Activated CD8-positive, alpha-beta memory T cell treated with anti-CD3 and anti-CD28 coated beads for 36 hours (primary cell): Measurements from ENCODE around the gene CHST13. TPM values are rescaled to one million over a fixed set of nuclear protein-coding genes. Genes with fewer than 3 reads are reported as not detected.
"Not testable (repeated sequence)": the region's sequence is repeated elsewhere in the genome, so short reads cannot be mapped to it uniquely, and the experiment has no call there.

ENCODE experiments used
- CTCF ChIA-PET: fragments of 350-600 bp; sonication (Branson Sonifier 250); formaldehyde crosslinking; loops from one replicate; lab custom pipeline; 2021; ENCODE audit warnings: antibody characterized with exemption; lab: Charles Lee
- POLR2A ChIA-PET: fragments of 350-600 bp; sonication (Branson Sonifier 250); formaldehyde crosslinking; loops from one replicate; lab custom pipeline; 2021; ENCODE audit warnings: antibody characterized with exemption; lab: Charles Lee
- total RNA-seq, 2 experiments: library from RNA; stranded (reverse); gene quantifications; one replicate each; pipeline ENCODE4 v1.2.3, GENCODE V29; 2021

CHST13 gene
- total RNA-seq, 2 experiments from 2014 or later, result not detected

- ChIA-PET POLR2A (no interaction called here), CTCF (no interaction called here)
Observed at GRCh38 chr3:126567696-126568438, 43.9 kb downstream of the CHST13 start.

- CTCF ChIA-PET, result no interaction called here
- POLR2A ChIA-PET, result no interaction called here
Observed at GRCh38 chr3:126568776-126569342, 44.9 kb downstream of the CHST13 start.

GRCh38 chr3:126569390-126569975 lies 45.5 kb downstream of the CHST13 start:
- POLR2A ChIA-PET, result no interaction called here
- CTCF ChIA-PET, result no interaction called here

- ChIA-PET CTCF (no interaction called here), POLR2A (no interaction called here)
Observed at GRCh38 chr3:126570103-126570541, 46.2 kb downstream of the CHST13 start.

GRCh38 chr3:126571078-126571477 lies 47.1 kb downstream of the CHST13 start:
- ChIA-PET CTCF (no interaction called here), POLR2A (no interaction called here)

GRCh38 chr3:126573492-126574117 lies 49.6 kb downstream of the CHST13 start:
- ChIA-PET POLR2A (no interaction called here), CTCF (no interaction called here)

- ChIA-PET POLR2A (no interaction called here), CTCF (no interaction called here)
Observed at GRCh38 chr3:126577261-126577660, 53.3 kb downstream of the CHST13 start.

- CTCF ChIA-PET, result no interaction called here
- POLR2A ChIA-PET, result no interaction called here
Observed at GRCh38 chr3:126578702-126579101, 54.7 kb downstream of the CHST13 start.

- ChIA-PET CTCF (no interaction called here), POLR2A (no interaction called here)
Observed at GRCh38 chr3:126580746-126581145, 56.8 kb downstream of the CHST13 start.

- CTCF ChIA-PET, result no interaction called here
- POLR2A ChIA-PET, result no interaction called here
Observed at GRCh38 chr3:126581569-126581968, 57.6 kb downstream of the CHST13 start.

- ChIA-PET POLR2A (no interaction called here), CTCF (no interaction called here)
Observed at GRCh38 chr3:126582311-126582710, 58.4 kb downstream of the CHST13 start.

- CTCF ChIA-PET, POLR2A ChIA-PET: not testable (repeated sequence)
Observed at GRCh38 chr3:126591515-126591914, 67.6 kb downstream of the CHST13 start.

Other genes starting within 250 kb of the CHST13 start
- gene KLF15, start 166.7 kb upstream of the CHST13 start, total RNA-seq, result under 1 TPM; 0.34 to 0.42 TPM
- not detected for gene CFAP100, start 129.2 kb upstream of the CHST13 start, total RNA-seq
- 10 to 100 TPM; 20.5 to 21.8 TPM for gene ZXDC, start 48.3 kb upstream of the CHST13 start, total RNA-seq
- gene UROC1, start 6.4 kb upstream of the CHST13 start, total RNA-seq, result not detected
- gene C3orf22, start 34.8 kb downstream of the CHST13 start, total RNA-seq, result not detected
- gene TXNRD3, start 131.0 kb downstream of the CHST13 start, total RNA-seq, result 1 to 10 TPM; 1.8 to 2.5 TPM
- gene CHCHD6, start 180.1 kb downstream of the CHST13 start, total RNA-seq, result 10 to 100 TPM; 15.9 to 16.9 TPM